Activated T-cell treated with anti-CD3 and anti-CD28 coated beads for 4 hours (primary cell): ENCODE measurements around the gene ERFL.

Experiments used
- DNase-seq: peaks from one replicate; pipeline ENCODE4 v3.0.0-alpha.2; 2020

Gene ERFL

GRCh38 chr19:41928221-41928683 lies at the start of gene ERFL:
TSS of gene ERFL (minus strand) at chr19:41928449. CDS start at chr19:41912919, 15,530 bp downstream.
- DNase-seq = no peak

- no peak for DNase-seq
Observed at GRCh38 chr19:41977916-41978315, 49.7 kb upstream of the ERFL start.

- DNase-seq = no peak
Observed at GRCh38 chr19:41974652-41975051, 46.4 kb upstream of the ERFL start.

GRCh38 chr19:41971363-41971762 lies 43.1 kb upstream of the ERFL start:
- no peak for DNase-seq

GRCh38 chr19:41969772-41970458 lies 41.7 kb upstream of the ERFL start:
- no peak for DNase-seq

- DNase-seq = no peak
Observed at GRCh38 chr19:41968751-41969595, 40.7 kb upstream of the ERFL start.

- DNase-seq = no peak
Observed at GRCh38 chr19:41967054-41967783, 39.0 kb upstream of the ERFL start.

GRCh38 chr19:41965106-41965505 lies 36.9 kb upstream of the ERFL start:
- DNase-seq = no peak

- DNase-seq = no peak
Observed at GRCh38 chr19:41960973-41961372, 32.7 kb upstream of the ERFL start.

GRCh38 chr19:41959056-41960053 lies 31.1 kb upstream of the ERFL start, which contains the start of gene RABAC1:
TSS of gene RABAC1 (minus strand) at chr19:41959321. CDS start at chr19:41959292, 29 bp downstream.
- peak; percentile 82 for DNase-seq

- DNase-seq = peak; percentile 78
Observed at GRCh38 chr19:41958367-41959055, 30.3 kb upstream of the ERFL start.

- no peak for DNase-seq
Observed at GRCh38 chr19:41957838-41958366, 29.7 kb upstream of the ERFL start.

GRCh38 chr19:41957161-41957837 lies 29.1 kb upstream of the ERFL start:
- DNase-seq = no peak

- no peak for DNase-seq
Observed at GRCh38 chr19:41956621-41957020, 28.4 kb upstream of the ERFL start.

- DNase-seq = no peak
Observed at GRCh38 chr19:41955521-41955920, 27.3 kb upstream of the ERFL start.

- DNase-seq = peak; percentile 92
Observed at GRCh38 chr19:41951686-41952172, 23.5 kb upstream of the ERFL start.

GRCh38 chr19:41947091-41947490 lies 18.8 kb upstream of the ERFL start:
- no peak for DNase-seq

- DNase-seq = peak; percentile 85
Observed at GRCh38 chr19:41945135-41945766, 17.0 kb upstream of the ERFL start.

GRCh38 chr19:41944336-41944735 lies 16.1 kb upstream of the ERFL start:
- no peak for DNase-seq
